ENCODE results near the gene ANGEL1. TPM values are rescaled to one million over a fixed set of nuclear protein-coding genes. Genes with fewer than 3 reads are reported as not detected.

The ANGEL1 gene
- total and polyA plus RNA-seq, 2 of the 13 experiments (the other 11 are each of a cell fraction or from before 2014, with no cell fraction given) = 14.3 to 20.1 TPM

DNA sequence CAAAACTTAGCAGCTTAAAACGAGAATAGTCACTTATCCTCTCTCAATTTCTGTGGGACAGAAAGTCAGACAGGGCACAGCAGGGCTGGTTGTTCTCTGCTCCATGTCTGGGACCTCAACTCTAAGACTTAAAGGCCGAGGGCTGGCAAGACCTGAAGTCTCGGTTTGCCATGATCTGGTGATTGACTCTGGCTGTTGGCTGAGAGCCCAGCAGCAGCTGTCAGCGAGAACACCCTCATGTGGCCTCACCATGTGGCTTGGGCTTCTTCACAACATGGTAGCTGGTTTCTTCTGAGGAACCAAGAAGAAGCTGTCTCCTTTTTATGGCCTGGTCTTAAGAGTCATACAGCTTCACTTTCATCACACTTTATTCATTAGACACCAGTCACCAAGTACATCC is 53.1 kb downstream of the ANGEL1 start (continued):
- no peak for TF ChIP-seq HMGXB3 (CRISPR knock-in tag; IDR thresholded peaks at IDR 0.05; ENCODE audit: borderline replicate concordance)

DNA sequence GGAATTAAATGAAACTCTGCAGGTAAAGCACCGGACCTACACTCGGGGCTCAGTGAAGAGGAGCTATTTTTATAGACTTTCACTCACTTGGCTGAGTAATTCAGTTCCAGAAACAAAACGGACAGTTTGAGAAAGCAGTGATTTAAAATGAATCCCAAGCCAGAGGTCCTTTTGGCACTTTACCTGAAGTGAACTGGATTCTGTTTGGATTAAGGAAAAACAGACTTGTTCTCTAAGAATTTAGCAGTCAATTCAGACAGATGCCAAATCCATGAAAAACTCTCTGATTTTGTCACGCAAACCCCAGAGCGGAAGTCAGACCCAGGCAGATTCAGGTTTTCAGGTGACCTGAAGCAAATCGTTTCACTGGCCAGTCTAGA is 56.3 kb downstream of the ANGEL1 start:
- no peak for DNase-seq (ENCODE audit: low spot score)
- Histone ChIP-seq H3K9ac (ENCODE audit: insufficient read depth, low read depth, low read length) (no peak overlapping the region), H3K4me2 (ENCODE audit: low read depth, low read length) (no peak overlapping the region), H3K4me3 (replicated peaks in 1 of 3; ENCODE audit: insufficient read depth in 1 of 3, low read depth in 2 of 3, low read length in 3 of 3) (no peak overlapping the region), H3K79me2 (ENCODE audit: insufficient read depth, low read length) (no peaks in the 10 kb centered on the region), H3K36me3 (replicated peaks in 1 of 2; ENCODE audit: control insufficient read depth in 1 of 2, insufficient read depth in 2 of 2, low read length in 2 of 2) (no peaks in the 10 kb centered on the region), H3K27ac (ENCODE audit: extremely low read length, insufficient read depth, low read length) (no peak overlapping the region), H3K9me3 (ENCODE audit: low read length) (no peaks in the 10 kb centered on the region), H4K20me1 (ENCODE audit: insufficient read depth, low read length) (no peaks in the 10 kb centered on the region), H3K4me1 (ENCODE audit: insufficient read depth, low read length) (no peaks in the 10 kb centered on the region), H3K27me3 (ENCODE audit: control insufficient read depth in 1 of 2, insufficient read depth in 2 of 2, low read length in 2 of 2) (peaks cover 4 to 17% of the 10 kb centered on the region in 2 experiments; a peak in 4 of 5 replicates), H2AFZ (ENCODE audit: low read length) (no peak overlapping the region)
- WGBS (ENCODE audit: low lambda C conversion rate) = 25% methylated on average over 6 of the region's 6 CpGs
- intact Hi-C loops (cut with micrococcal nuclease; ENCODE audit: unreplicated experiment) = no loop called here
- in situ Hi-C loops (cut with HindIII; ENCODE audit: extremely low pct_ligation_motif_present, low pct_unique_long_range_greater_than_20kb) = no loop called here
- POLR2A ChIA-PET = no interaction called here
- BruUV-seq (replicated peaks) = no TSS peak
- ATAC-seq = no peak
- CTCF ChIA-PET (ENCODE audit: low intra/inter-chr PET ratio, low total read pairs) = no interaction called here
- no peak for FAIRE-seq
- TF ChIP-seq NAIF1 (CRISPR knock-in tag; IDR thresholded peaks at IDR 0.05; ENCODE audit: borderline replicate concordance) (no peak), MTA3 (CRISPR knock-in tag; IDR thresholded peaks at IDR 0.05) (no peak), SP2 (CRISPR knock-in tag; IDR thresholded peaks at IDR 0.05) (no peak), CENPX (CRISPR knock-in tag; IDR thresholded peaks at IDR 0.05) (no peak), MED13 (CRISPR knock-in tag; IDR thresholded peaks at IDR 0.05) (no peak), ZSCAN21 (CRISPR knock-in tag; IDR thresholded peaks at IDR 0.05; ENCODE audit: borderline replicate concordance) (no peak), ZNF607 (CRISPR knock-in tag; IDR thresholded peaks at IDR 0.05; ENCODE audit: borderline replicate concordance) (no peak), TFDP2 (CRISPR knock-in tag; IDR thresholded peaks at IDR 0.05) (no peak), ZNF720 (CRISPR knock-in tag; IDR thresholded peaks at IDR 0.05) (no peak), ZNF468 (CRISPR knock-in tag; IDR thresholded peaks at IDR 0.05) (no peak)
- TF ChIP-seq, protein P1, sequence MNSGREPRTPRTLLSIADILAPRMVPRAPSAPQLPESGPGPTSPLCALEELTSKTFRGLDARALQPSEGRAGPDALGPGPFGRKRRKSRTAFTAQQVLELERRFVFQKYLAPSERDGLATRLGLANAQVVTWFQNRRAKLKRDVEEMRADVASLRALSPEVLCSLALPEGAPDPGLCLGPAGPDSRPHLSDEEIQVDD (CRISPR knock-in tag; IDR thresholded peaks at IDR 0.05; ENCODE audit: borderline replicate concordance) = no peak
- TF ChIP-seq, protein P2, sequence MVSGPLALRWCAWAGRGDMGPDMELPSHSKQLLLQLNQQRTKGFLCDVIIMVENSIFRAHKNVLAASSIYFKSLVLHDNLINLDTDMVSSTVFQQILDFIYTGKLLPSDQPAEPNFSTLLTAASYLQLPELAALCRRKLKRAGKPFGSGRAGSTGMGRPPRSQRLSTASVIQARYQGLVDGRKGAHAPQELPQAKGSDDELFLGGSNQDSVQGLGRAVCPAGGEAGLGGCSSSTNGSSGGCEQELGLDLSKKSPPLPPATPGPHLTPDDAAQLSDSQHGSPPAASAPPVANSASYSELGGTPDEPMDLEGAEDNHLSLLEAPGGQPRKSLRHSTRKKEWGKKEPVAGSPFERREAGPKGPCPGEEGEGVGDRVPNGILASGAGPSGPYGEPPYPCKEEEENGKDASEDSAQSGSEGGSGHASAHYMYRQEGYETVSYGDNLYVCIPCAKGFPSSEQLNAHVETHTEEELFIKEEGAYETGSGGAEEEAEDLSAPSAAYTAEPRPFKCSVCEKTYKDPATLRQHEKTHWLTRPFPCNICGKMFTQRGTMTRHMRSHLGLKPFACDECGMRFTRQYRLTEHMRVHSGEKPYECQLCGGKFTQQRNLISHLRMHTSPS (CRISPR knock-in tag; IDR thresholded peaks at IDR 0.05; ENCODE audit: low read depth) = no peak
- TF ChIP-seq, protein P3, sequence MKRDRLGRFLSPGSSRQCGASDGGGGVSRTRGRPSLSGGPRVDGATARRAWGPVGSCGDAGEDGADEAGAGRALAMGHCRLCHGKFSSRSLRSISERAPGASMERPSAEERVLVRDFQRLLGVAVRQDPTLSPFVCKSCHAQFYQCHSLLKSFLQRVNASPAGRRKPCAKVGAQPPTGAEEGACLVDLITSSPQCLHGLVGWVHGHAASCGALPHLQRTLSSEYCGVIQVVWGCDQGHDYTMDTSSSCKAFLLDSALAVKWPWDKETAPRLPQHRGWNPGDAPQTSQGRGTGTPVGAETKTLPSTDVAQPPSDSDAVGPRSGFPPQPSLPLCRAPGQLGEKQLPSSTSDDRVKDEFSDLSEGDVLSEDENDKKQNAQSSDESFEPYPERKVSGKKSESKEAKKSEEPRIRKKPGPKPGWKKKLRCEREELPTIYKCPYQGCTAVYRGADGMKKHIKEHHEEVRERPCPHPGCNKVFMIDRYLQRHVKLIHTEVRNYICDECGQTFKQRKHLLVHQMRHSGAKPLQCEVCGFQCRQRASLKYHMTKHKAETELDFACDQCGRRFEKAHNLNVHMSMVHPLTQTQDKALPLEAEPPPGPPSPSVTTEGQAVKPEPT (CRISPR knock-in tag; IDR thresholded peaks at IDR 0.05; ENCODE audit: low read depth) = no peak

All from HepG2 (cell line).